Thoracic aorta (tissue), 2 donors: ENCODE measurements around the gene CALHM6. TPM values are rescaled to one million over a fixed set of nuclear protein-coding genes. Genes with fewer than 3 reads are reported as not detected.
A peak's percentile ranks its signal among the peaks of the same experiment; 100 is the strongest.

Experiments used
- ATAC-seq: fragments of 150-250 bp; one replicate; pipeline ENCODE4 v1.8.0; 2017; ENCODE audit warnings: low read depth; ENCODE audit not compliant: insufficient number of reproducible peaks, low FRiP score
- DNase-seq: peaks from one replicate; pipeline ENCODE4 v3.0.0-alpha.2; 2020; ENCODE audit warnings: low spot score
- H3K27ac ChIP-seq, 2 donors: fragments of 200-600 bp; sonication (generic); 1 replicate in 1 of 2; 2 replicates in 1 of 2; pipeline ENCODE4 v1.5.1; 2016; ENCODE audit warnings: mild to moderate bottlenecking in 2 of 2, moderate library complexity in 2 of 2
- H3K27me3 ChIP-seq: fragments of 200-600 bp; sonication (generic); replicated peaks from 2 replicates; pipeline ENCODE4 v1.6.0; 2016; ENCODE audit warnings: mild to moderate bottlenecking; ENCODE audit not compliant: insufficient read depth
- H3K36me3 ChIP-seq: fragments of 200-600 bp; sonication (generic); one replicate; pipeline ENCODE4 v1.5.1; 2016
- H3K4me1 ChIP-seq, 2 donors: fragments of 200-600 bp; sonication (generic); 1 replicate in 1 of 2; 2 replicates in 1 of 2; pipeline versions ENCODE4 v1.5.1 to v1.6.0; 2016; ENCODE audit warnings: low read depth in 2 of 2, mild to moderate bottlenecking in 1 of 2; ENCODE audit not compliant: control insufficient read depth in 1 of 2
- H3K4me3 ChIP-seq: fragments of 200-600 bp; sonication (generic); 2 replicates; pipeline ENCODE4 v1.5.1; 2016; ENCODE audit warnings: mild to moderate bottlenecking
- H3K9me3 ChIP-seq: fragments of 200-600 bp; sonication (generic); 2 replicates; pipeline ENCODE4 v1.5.1; 2016
- CTCF ChIP-seq: fragments of 200-600 bp; sonication (generic); IDR thresholded peaks from one replicate; pipeline ENCODE4 v1.5.1; 2019; ENCODE audit warnings: antibody characterized with exemption
- total RNA-seq, 2 donors: library from RNA; depleted of rRNA; stranded (reverse); fragments of >200 nt; gene quantifications; one replicate each; pipeline versions ENCODE4 v1.1.0 to v1.2.3, GENCODE V29; 2016

The CALHM6 gene
- total RNA-seq, 2 donors from 2014 or later = 3.9 to 15.0 TPM

GRCh38 chr6:116456106-116456505 lies 5.1 kb upstream of the CALHM6 start:
- no peak for TF ChIP-seq CTCF
- DNase-seq = no peak
- H3K27ac ChIP-seq = no peak overlapping the region

GRCh38 chr6:116456927-116457326 lies 4.2 kb upstream of the CALHM6 start:
- no peak for TF ChIP-seq CTCF
- H3K4me1 ChIP-seq = peaks cover 0 to 4% of the 10 kb centered on the region in 2 donors
- no peaks in the 10 kb centered on the region for H3K9me3 ChIP-seq
- H3K27ac ChIP-seq = no peak overlapping the region
- H3K4me3 ChIP-seq = no peak overlapping the region
- H3K27me3 ChIP-seq = no peaks in the 10 kb centered on the region
- DNase-seq (no peak), ATAC-seq (no peak)
- no peaks in the 10 kb centered on the region for H3K36me3 ChIP-seq

More at GRCh38 chr6:116456106-116456505, 5.1 kb upstream of the CALHM6 start:
- Histone ChIP-seq H3K4me3 (no peak overlapping the region), H3K9me3 (no peaks in the 10 kb centered on the region), H3K4me1 (no peaks in the 10 kb centered on the region), H3K27me3 (no peaks in the 10 kb centered on the region), H3K36me3 (no peaks in the 10 kb centered on the region)
- ATAC-seq = no peak

GRCh38 chr6:116458264-116458663 lies 2.9 kb upstream of the CALHM6 start:
- Histone ChIP-seq H3K4me3 (no peak overlapping the region), H3K36me3 (no peaks in the 10 kb centered on the region), H3K27ac (no peak overlapping the region), H3K9me3 (no peaks in the 10 kb centered on the region), H3K4me1 (peaks cover 5 to 14% of the 10 kb centered on the region in 2 donors), H3K27me3 (no peaks in the 10 kb centered on the region)
- DNase-seq (no peak), ATAC-seq (no peak)
- TF ChIP-seq CTCF = no peak

- no peak for ATAC-seq
- no peak for DNase-seq
- Histone ChIP-seq H3K4me3 (no peak overlapping the region), H3K4me1 (peaks cover 5 to 14% of the 10 kb centered on the region in 2 donors), H3K27ac (no peak overlapping the region), H3K36me3 (no peaks in the 10 kb centered on the region), H3K9me3 (no peaks in the 10 kb centered on the region), H3K27me3 (no peaks in the 10 kb centered on the region)
- no peak for TF ChIP-seq CTCF
These were observed 1.2 kb upstream of the CALHM6 start for GRCh38 chr6:116459927-116460326.

- no peaks in the 10 kb centered on the region for H3K36me3 ChIP-seq
- DNase-seq (no peak), ATAC-seq (no peak)
- no peak overlapping the region for H3K27ac ChIP-seq
- H3K4me1 ChIP-seq = peaks cover 5 to 14% of the 10 kb centered on the region in 2 donors
- H3K27me3 ChIP-seq = no peaks in the 10 kb centered on the region
- no peaks in the 10 kb centered on the region for H3K9me3 ChIP-seq
- TF ChIP-seq CTCF = no peak
- H3K4me3 ChIP-seq = peak overlapping the region; percentile 74
These were observed 1.0 kb downstream of the CALHM6 start for GRCh38 chr6:116461932-116462885.
